Heart right ventricle (tissue), 16 donors: ENCODE results near the gene PDZRN4. TPM values are rescaled to one million over a fixed set of nuclear protein-coding genes. Genes with fewer than 3 reads are reported as not detected.
A peak's percentile ranks its signal among the peaks of the same experiment; 100 is the strongest.

ENCODE experiments used
- ATAC-seq, 8 donors: fragments of 200-7000 bp; cut with Tn5 transposase; one replicate each; pipeline ENCODE4 v1.9.1; 2020; ENCODE audit warnings: mild to moderate bottlenecking in 8 of 8, moderate library complexity in 8 of 8, moderate number of reproducible peaks in 1 of 8
- DNase-seq, 2 donors: peaks; one replicate each; pipeline ENCODE4 v3.0.0-alpha.2; 2020
- H3K27ac ChIP-seq, 10 donors: fragments of 200-600 bp; sonication (generic) in 2 of 10; one replicate each; pipeline versions ENCODE4 v1.5.0 to v1.8.0; 2020 to 2022; ENCODE audit warnings: mild to moderate bottlenecking in 3 of 10
- H3K27me3 ChIP-seq, 7 donors: fragments of 200-600 bp; one replicate each; pipeline ENCODE4 v1.8.0; 2021 to 2022; ENCODE audit warnings: mild to moderate bottlenecking in 2 of 7
- H3K36me3 ChIP-seq, 9 donors: fragments of 200-600 bp; sonication (generic) in 1 of 9; one replicate each; pipeline versions ENCODE4 v1.5.0 to v1.8.0; 2020 to 2022; ENCODE audit warnings: mild to moderate bottlenecking in 2 of 9
- H3K4me1 ChIP-seq, 9 donors: fragments of 200-600 bp; sonication (generic) in 1 of 9; one replicate each; pipeline versions ENCODE4 v1.5.0 to v1.8.0; 2020 to 2022; ENCODE audit warnings: mild to moderate bottlenecking in 4 of 9
- H3K4me3 ChIP-seq, 10 donors: fragments of 200-600 bp; sonication (generic) in 2 of 10; one replicate each; pipeline versions ENCODE4 v1.5.0 to v1.8.0; 2020 to 2022; ENCODE audit warnings: mild to moderate bottlenecking in 7 of 10, moderate library complexity in 2 of 10
- H3K9me3 ChIP-seq, 11 donors: fragments of 200-600 bp in 10 of 11; sonication (generic) in 2 of 11; one replicate each; pipeline versions ENCODE4 v1.5.0 to v1.8.0; 2013 to 2022; ENCODE audit warnings: mild to moderate bottlenecking in 2 of 11, control low read depth in 1 of 11, moderate library complexity in 1 of 11
- WGBS, 2 donors: extraction: QIAGEN DNeasy Blood & Tissue Kit; methylation state at CpG; one replicate each; pipeline ENCODE4 v1.1.7; 2013; ENCODE audit warnings: inconsistent platforms in 1 of 2; 5-methylcytosine and 5-hydroxymethylcytosine counted together
- intact Hi-C, 10 donors: fragments of 100-400 bp; cut with DNase I; formaldehyde crosslinking; loops; one replicate each; pipeline versions ENCODE4 v1.11.1 to v1.14.2; 2022
- polyA plus RNA-seq, 2 donors: library from polyadenylated mRNA; stranded (reverse); fragments of 200-250 nt; gene quantifications; one replicate each; pipeline ENCODE4 v1.2.3, GENCODE V29; 2013
- total RNA-seq, 10 donors: library from RNA; stranded (reverse); fragmentation: NEBNext Ultra II Directional in 3 of 10; extraction: Animal tissue kit (Norgen Biotek cat#: 25700) in 3 of 10; gene quantifications; one replicate each; pipeline versions ENCODE4 v1.2.1 to v1.2.4, GENCODE V29; 2021 to 2023
- TF ChIP-seq, protein P1 (sequence below), 9 donors: fragments of 200-600 bp; sonication (generic) in 2 of 9; IDR thresholded peaks; one replicate each; pipeline versions ENCODE4 v1.5.0 to v1.8.0; 2021 to 2022; ENCODE audit warnings: antibody characterized with exemption in 9 of 9, mild to moderate bottlenecking in 5 of 9, moderate library complexity in 1 of 9
- donor health status: Arrhythmogenic right ventricular cardiomyopathy.
- donor health status: ischemic (EF 13 %, LVEDD 7.1; RV severe dilation, severe dysfunction).
- donor health status: healthy with polysubstance abuse.
- donor health status: DM: no; HTN: yes; CAD: no.
- donor health status: DM: no; HTN: no; CAD: no.
- donor health status: ischemic (EF 25% LVEDD 6.9; RV normal size, moderate dysfunction).
- donor health status: ischemic (EF 25% LVEDD 5.7; RV mildly dilated, moderate dysfunction).
- donor health status: healthy.
- donor health status: DM: yes; HTN: yes; CAD: no.
- donor health status: Ischemic cardiomyopathy.
- donor health status: ischemic (EF 35%, LVEDD 5.7; RV mildly dilated, moderate dysfunction).
- donor health status: nonischemic (EF 11% LVEDD 7.7; RV severe dilation, severe dysfunction).
- donor health status: DM: yes; HTN: yes; CAD: no.
- donor health status: PGD.
- donor health status: ischemic (EF 29% LVEDD 5.4; RV normal size, mild dysfunction).
- donor health status: nonischemic (EF 23%, LVEDD 6.1; RV moderate dilation, normal function).

The PDZRN4 gene
- total and polyA plus RNA-seq, 12 donors, result 0.04 to 0.28 (median 0.15) TPM; not detected in 5

DNA sequence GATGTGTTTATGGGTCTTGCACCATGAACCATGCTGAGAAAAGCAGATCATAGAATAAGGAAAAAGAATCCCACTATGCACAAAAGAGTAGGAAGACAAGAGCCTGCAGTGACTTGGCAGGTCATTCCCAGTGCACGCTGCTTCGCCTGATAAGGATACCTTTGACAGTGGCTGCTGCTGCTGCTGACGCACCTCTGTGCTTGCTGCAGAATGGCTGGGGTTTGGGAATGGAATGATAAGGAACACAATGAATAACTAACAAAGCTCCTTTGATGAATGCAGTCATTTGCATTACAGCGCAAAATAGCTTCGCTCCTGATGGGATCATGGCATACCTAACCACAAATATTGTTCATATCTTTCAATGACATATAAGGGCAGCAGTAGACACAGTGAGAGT, 278.7 kb downstream of the PDZRN4 start:
- WGBS, 2 donors, result 52 to 59% methylated on average over 5 of the region's 5 CpGs
- intact Hi-C loops, result no loop called here
- ATAC-seq, result peak in 1 of 8 donors; percentile 25

DNA sequence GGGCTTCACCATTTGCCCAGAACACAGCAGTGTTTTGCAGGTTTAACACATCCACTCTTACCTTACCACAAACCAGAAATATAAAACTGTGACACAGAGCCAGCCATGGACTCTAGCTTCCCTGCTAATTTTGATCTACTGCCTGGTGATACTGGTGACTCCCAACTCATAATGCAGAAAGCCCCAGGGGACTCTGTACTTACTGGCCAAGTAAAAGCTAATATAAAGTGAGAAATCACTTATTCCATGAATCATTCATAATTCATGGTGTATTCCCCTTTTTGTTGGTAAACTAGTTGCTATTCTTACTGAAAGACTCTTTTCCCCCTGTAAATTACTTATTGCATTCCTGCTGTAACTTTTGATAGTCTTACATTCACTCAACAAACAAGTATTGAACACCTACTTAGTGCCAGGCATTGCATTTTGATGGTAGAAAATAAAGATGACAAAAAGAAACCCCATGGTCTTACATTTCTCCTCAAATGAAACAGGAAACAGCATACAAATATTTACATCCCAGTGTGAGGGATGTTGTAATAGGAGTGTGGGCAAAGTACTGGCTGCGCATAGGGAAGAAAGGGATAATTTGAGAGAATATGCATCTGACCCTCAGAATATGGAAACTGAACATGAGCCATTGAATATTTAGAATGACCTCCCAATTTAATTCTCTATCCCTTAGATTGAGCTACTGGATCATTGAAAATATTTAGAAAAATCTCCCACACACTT, 279.6 kb downstream of the PDZRN4 start:
- peaks cover 0 to 3% (median 0%) of the 10 kb centered on the region in 7 donors for H3K27me3 ChIP-seq
- intact Hi-C loops, result no loop called here

More for the DNA sequence above, 278.7 kb downstream of the PDZRN4 start:
- Histone ChIP-seq H3K4me3 (no peak overlapping the region), H3K4me1 (no peaks in the 10 kb centered on the region), H3K27me3 (peaks cover 0 to 3% (median 0%) of the 10 kb centered on the region in 7 donors), H3K9me3 (no peaks in the 10 kb centered on the region), H3K27ac (no peak overlapping the region), H3K36me3 (no peaks in the 10 kb centered on the region)
- no peak for DNase-seq
- TF ChIP-seq, protein P1, sequence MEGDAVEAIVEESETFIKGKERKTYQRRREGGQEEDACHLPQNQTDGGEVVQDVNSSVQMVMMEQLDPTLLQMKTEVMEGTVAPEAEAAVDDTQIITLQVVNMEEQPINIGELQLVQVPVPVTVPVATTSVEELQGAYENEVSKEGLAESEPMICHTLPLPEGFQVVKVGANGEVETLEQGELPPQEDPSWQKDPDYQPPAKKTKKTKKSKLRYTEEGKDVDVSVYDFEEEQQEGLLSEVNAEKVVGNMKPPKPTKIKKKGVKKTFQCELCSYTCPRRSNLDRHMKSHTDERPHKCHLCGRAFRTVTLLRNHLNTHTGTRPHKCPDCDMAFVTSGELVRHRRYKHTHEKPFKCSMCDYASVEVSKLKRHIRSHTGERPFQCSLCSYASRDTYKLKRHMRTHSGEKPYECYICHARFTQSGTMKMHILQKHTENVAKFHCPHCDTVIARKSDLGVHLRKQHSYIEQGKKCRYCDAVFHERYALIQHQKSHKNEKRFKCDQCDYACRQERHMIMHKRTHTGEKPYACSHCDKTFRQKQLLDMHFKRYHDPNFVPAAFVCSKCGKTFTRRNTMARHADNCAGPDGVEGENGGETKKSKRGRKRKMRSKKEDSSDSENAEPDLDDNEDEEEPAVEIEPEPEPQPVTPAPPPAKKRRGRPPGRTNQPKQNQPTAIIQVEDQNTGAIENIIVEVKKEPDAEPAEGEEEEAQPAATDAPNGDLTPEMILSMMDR (IDR thresholded peaks at IDR 0.05), result no peak

DNA sequence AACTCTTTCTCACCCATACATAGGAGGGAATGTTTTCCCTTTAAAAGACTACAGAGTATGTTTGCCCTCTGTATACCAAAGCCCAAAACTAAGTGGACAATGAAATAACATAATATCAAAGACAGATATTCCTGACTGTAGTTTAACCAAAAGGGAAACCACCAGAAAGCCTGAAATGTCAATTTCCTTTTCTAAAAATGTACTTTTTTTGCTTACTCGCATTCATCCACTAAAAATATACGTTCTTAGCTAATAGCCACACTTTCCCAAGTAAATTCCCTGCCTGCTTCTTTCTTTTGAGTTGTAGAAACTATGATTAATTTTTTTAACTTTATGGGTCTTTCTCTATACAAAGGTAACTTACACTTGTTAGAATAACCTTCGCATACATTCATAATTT, 280.2 kb downstream of the PDZRN4 start:
- no peak for DNase-seq
- no peaks in the 10 kb centered on the region for H3K36me3 ChIP-seq
- ATAC-seq, result no peak
- H3K27ac ChIP-seq, result no peak overlapping the region
- TF ChIP-seq, protein P1 (IDR thresholded peaks at IDR 0.05), result no peak
- 82% methylated on average over 3 of the region's 3 CpGs for WGBS, 2 donors
- no peaks in the 10 kb centered on the region for H3K4me1 ChIP-seq
- no peak overlapping the region for H3K4me3 ChIP-seq
- intact Hi-C loops, result no loop called here
- H3K27me3 ChIP-seq, result peaks cover 0 to 3% (median 0%) of the 10 kb centered on the region in 7 donors
- no peaks in the 10 kb centered on the region for H3K9me3 ChIP-seq

More for the DNA sequence above, 279.6 kb downstream of the PDZRN4 start:
- no peak overlapping the region for H3K27ac ChIP-seq
- ATAC-seq, result no peak
- H3K4me3 ChIP-seq, result no peak overlapping the region
- TF ChIP-seq, protein P1 (IDR thresholded peaks at IDR 0.05), result no peak
- no peak for DNase-seq
- no peaks in the 10 kb centered on the region for H3K36me3 ChIP-seq
- H3K4me1 ChIP-seq, result no peaks in the 10 kb centered on the region
- no peaks in the 10 kb centered on the region for H3K9me3 ChIP-seq
- 90 to 97% methylated on average over 1 of the region's 1 CpG for WGBS, 2 donors

DNA sequence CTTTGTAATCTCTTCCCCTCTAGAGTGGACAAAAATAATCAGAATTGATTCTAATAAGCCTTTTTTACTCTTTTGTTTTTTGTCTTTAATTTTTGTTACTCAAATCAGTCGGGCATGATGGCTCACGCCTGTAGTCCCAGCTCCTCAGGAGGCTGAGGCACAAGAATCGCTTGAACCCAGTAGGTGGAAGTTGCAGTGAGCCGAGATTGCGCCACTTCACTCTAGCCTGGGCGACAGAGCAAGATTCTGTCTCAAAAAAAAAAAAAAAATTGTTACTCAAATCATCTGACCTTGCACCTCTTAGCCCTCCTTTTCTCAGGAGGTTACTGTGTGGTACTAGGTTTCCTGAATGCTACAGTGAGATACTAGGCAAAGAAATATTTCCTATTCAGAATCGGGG, 280.6 kb downstream of the PDZRN4 start:
- DNase-seq (no peak), ATAC-seq (no peak)
- no peak overlapping the region for H3K4me3 ChIP-seq
- peaks cover 0 to 3% (median 0%) of the 10 kb centered on the region in 7 donors for H3K27me3 ChIP-seq
- WGBS, 2 donors, result 73 to 75% methylated on average over 7 of the region's 7 CpGs
- intact Hi-C loops, result no loop called here
- H3K27ac ChIP-seq, result no peak overlapping the region
- H3K36me3 ChIP-seq, result no peaks in the 10 kb centered on the region
- no peaks in the 10 kb centered on the region for H3K9me3 ChIP-seq
- H3K4me1 ChIP-seq, result no peaks in the 10 kb centered on the region
- TF ChIP-seq, protein P1 (IDR thresholded peaks at IDR 0.05), result no peak
